K562 (cell line): ENCODE measurements around the gene PFKP. TPM values are rescaled to one million over a fixed set of nuclear protein-coding genes. Genes with fewer than 3 reads are reported as not detected.

ENCODE experiments used
- ATAC-seq: fragments of 200-7000 bp; cut with Tn5 transposase; 3 replicates; pipeline ENCODE4 v1.9.1; 2020; ENCODE audit warnings: moderate library complexity
- BruUV-seq: library from RNA; stranded (reverse); fragments of 400-500 nt; replicated peaks from 2 replicates; lab custom pipeline; 2021; lab: Mats Ljungman, UMichigan
- CTCF ChIA-PET: fragments of 300-600 bp; formaldehyde crosslinking; extraction: SDS; loops from one replicate; lab custom pipeline; 2021; ENCODE audit warnings: low intra/inter-chr PET ratio; lab: Yijun Ruan, JAX
- POLR2A ChIA-PET: fragments of 300-600, 350-650 bp; sonication (Branson Sonifier 250); formaldehyde crosslinking; extraction: SDS; loops from one replicate; lab custom pipeline; 2021; ENCODE audit warnings: antibody characterized with exemption, inconsistent platforms; lab: Yijun Ruan, JAX
- DNase-seq, 4 experiments: peaks; one replicate each; pipeline versions ENCODE4 v3.0.0 to v3.0.0-alpha.2; 2011 to 2018; ENCODE audit warnings: low spot score in 3 of 4, mixed read lengths in 3 of 4; ENCODE audit errors: extremely low read depth in 1 of 4
- FAIRE-seq: peaks from 2 replicates; lab custom pipeline; 2011; peaks lifted over from hg19 to GRCh38; lab: Jason Lieb, UNC
- H2AFZ ChIP-seq: 2 replicates; pipeline ENCODE4 v1.6.0; 2011; ENCODE audit warnings: low read depth, low read length, control low read depth, inconsistent platforms
- H3K27ac ChIP-seq: fragments of 200-600 bp; 3 replicates; pipeline ENCODE4 v1.8.0; 2011; ENCODE audit warnings: low read depth, mild to moderate bottlenecking, control low read depth, inconsistent platforms, low read length, moderate library complexity, mixed read lengths; ENCODE audit errors: extremely low read depth
- H3K27me3 ChIP-seq, 2 experiments: fragments of 300-600 bp in 1 of 2; 2 replicates in 1 of 2; 3 replicates in 1 of 2; pipeline versions ENCODE4 v1.6.0 to v1.8.0; 2011; ENCODE audit warnings: inconsistent platforms in 2 of 2, low read length in 2 of 2, mild to moderate bottlenecking in 1 of 2, mixed read lengths in 1 of 2, moderate library complexity in 1 of 2; ENCODE audit not compliant: control insufficient read depth in 2 of 2, insufficient read depth in 2 of 2
- H3K36me3 ChIP-seq: fragments of 300-600 bp; 3 replicates; pipeline ENCODE4 v1.8.0; 2011; ENCODE audit warnings: mild to moderate bottlenecking, low read length, inconsistent platforms; ENCODE audit not compliant: control insufficient read depth, insufficient read depth
- H3K4me1 ChIP-seq, 2 experiments: fragments of 200-600 bp in 1 of 2; replicated peaks in 1 of 2; 2 replicates in 1 of 2; 3 replicates in 1 of 2; pipeline versions ENCODE4 v1.5.1 to v1.8.0; 2011; ENCODE audit warnings: inconsistent platforms in 2 of 2, low read length in 2 of 2, mild to moderate bottlenecking in 1 of 2, mixed read lengths in 1 of 2, moderate library complexity in 1 of 2; ENCODE audit not compliant: control insufficient read depth in 2 of 2, insufficient read depth in 2 of 2
- H3K4me2 ChIP-seq: 2 replicates; pipeline ENCODE4 v1.6.1; 2011; ENCODE audit warnings: low read length, control low read depth, inconsistent platforms, mixed read lengths; ENCODE audit not compliant: insufficient read depth
- H3K4me3 ChIP-seq: fragments of 200-600 bp; sonication (generic), shearing (Covaris generic); 2 replicates; pipeline ENCODE4 v1.5.1; 2016; ENCODE audit warnings: control low read depth, inconsistent platforms
- H3K79me2 ChIP-seq: fragments of 200-600 bp; 3 replicates; pipeline ENCODE4 v1.8.0; 2011; ENCODE audit warnings: low read length, inconsistent platforms; ENCODE audit not compliant: control insufficient read depth, insufficient read depth
- H3K9ac ChIP-seq, 2 experiments: 2 replicates each; pipeline versions ENCODE4 v1.6.0 to v1.6.1; 2011; ENCODE audit warnings: low read depth in 2 of 2, low read length in 2 of 2, control low read depth in 1 of 2, inconsistent platforms in 1 of 2, mild to moderate bottlenecking in 1 of 2, mixed read lengths in 1 of 2; ENCODE audit not compliant: insufficient read depth in 1 of 2
- H3K9me1 ChIP-seq: one replicate; pipeline ENCODE4 v1.6.0; 2011; ENCODE audit warnings: inconsistent platforms, mild to moderate bottlenecking, low read length, moderate library complexity; ENCODE audit not compliant: control insufficient read depth, insufficient read depth
- H3K9me3 ChIP-seq: replicated peaks from 2 replicates; pipeline ENCODE4 v1.5.1; 2011; ENCODE audit warnings: low read depth, low read length, inconsistent platforms; ENCODE audit not compliant: control insufficient read depth, insufficient read depth
- H4K20me1 ChIP-seq: replicated peaks from 2 replicates; pipeline ENCODE4 v1.6.1; 2011; ENCODE audit warnings: low read length, inconsistent platforms, mixed read lengths; ENCODE audit not compliant: control insufficient read depth, insufficient read depth
- ERF ChIP-seq: fragments of 450-650 bp; formaldehyde crosslinking; IDR thresholded peaks from 2 replicates; pipeline ENCODE4 v1.4.0; 2020; ENCODE audit warnings: mild to moderate bottlenecking, mixed read lengths
- FOXK1 ChIP-seq: sonication (generic); formaldehyde crosslinking; IDR thresholded peaks from 2 replicates; pipeline ENCODE4 v1.8.0; 2022; ENCODE audit warnings: missing genetic modification reagents, mild to moderate bottlenecking, borderline replicate concordance
- GABPB1 ChIP-seq: sonication (generic); formaldehyde crosslinking; IDR thresholded peaks from 2 replicates; pipeline ENCODE4 v1.8.0; 2022; ENCODE audit warnings: mild to moderate bottlenecking, missing genetic modification reagents
- HMG20A ChIP-seq: fragments of 450-650 bp; formaldehyde crosslinking; conservative IDR thresholded peaks from 2 replicates; pipeline ENCODE4 v1.4.0; 2020; ENCODE audit warnings: mild to moderate bottlenecking, mixed read lengths
- HMG20B ChIP-seq: fragments of 250-450 bp; sonication (Bioruptor Pico); IDR thresholded peaks from 2 replicates; pipeline ENCODE4 v1.5.0; 2021; ENCODE audit warnings: mild to moderate bottlenecking
- MED1 ChIP-seq: sonication (generic); formaldehyde crosslinking; IDR thresholded peaks from 2 replicates; pipeline ENCODE4 v1.8.1; 2023; ENCODE audit warnings: missing genetic modification reagents, borderline replicate concordance
- POLR2G ChIP-seq: fragments of 200-400 bp; formaldehyde crosslinking; IDR thresholded peaks from 2 replicates; pipeline ENCODE4 v1.6.1; 2017; ENCODE audit warnings: low read depth, mild to moderate bottlenecking, antibody characterized with exemption, low read length, moderate library complexity
- RREB1 ChIP-seq: fragments of 250-450 bp; sonication (Bioruptor Pico); IDR thresholded peaks from 2 replicates; pipeline ENCODE4 v1.4.0; 2020
- STAT5B ChIP-seq: fragments of 250-450 bp; sonication (Bioruptor Pico); IDR thresholded peaks from 2 replicates; pipeline ENCODE4 v1.8.0; 2021; ENCODE audit warnings: mild to moderate bottlenecking, inconsistent platforms
- ZNF263 ChIP-seq: sonication (generic); formaldehyde crosslinking; IDR thresholded peaks from 2 replicates; pipeline ENCODE4 v1.8.0; 2022; ENCODE audit warnings: mild to moderate bottlenecking, missing genetic modification reagents, borderline replicate concordance
- WGBS: fragments of 100-300 bp; shearing (Covaris generic); methylation state at CpG from one replicate; pipeline ENCODE4 v1.1.6; 2016; ENCODE audit warnings: low coverage, mixed read lengths; ENCODE audit not compliant: insufficient coverage; ENCODE audit errors: missing lambda C conversion rate; 5-methylcytosine and 5-hydroxymethylcytosine counted together
- in situ Hi-C: fragments of 300-500 bp; cut with MboI; formaldehyde crosslinking; loops from 4 replicates; pipeline ENCODE4 v1.15.0; 2018; ENCODE audit warnings: inconsistent platforms, mixed read lengths
- intact Hi-C: fragments of 100-400 bp; cut with micrococcal nuclease; formaldehyde crosslinking; loops from 2 replicates; pipeline ENCODE4 v1.14.2; 2022
- polyA plus RNA-seq, 8 experiments: library from polyadenylated mRNA; depleted of rRNA in 4 of 8; stranded (reverse) in 5 of 8; unstranded in 3 of 8; fragments of >200 nt; fragmentation: Nextera tagmentation in 2 of 8; fragmentation: Illumina TruSeq in 1 of 8; extraction: Ambion mirVana in 2 of 8; extraction: Trizol in 1 of 8; gene quantifications; 2 replicates each; pipeline versions ENCODE4 v1.2.1 to v1.2.3, GENCODE V29; 2011 to 2014; ENCODE audit warnings: inconsistent platforms in 1 of 8, missing spikeins in 1 of 8
- total RNA-seq, 7 experiments: library from RNA; depleted of rRNA in 6 of 7; stranded (reverse); fragments of >200 nt in 6 of 7; fragmentation: Illumina TruSeq in 2 of 7; extraction: Trizol in 2 of 7; gene quantifications; 2 replicates each; pipeline versions ENCODE4 v1.2.1 to v1.2.3, GENCODE V29; 2011 to 2021; ENCODE audit warnings: low replicate concordance in 1 of 7

Gene PFKP
- total and polyA plus RNA-seq, 9 of the 15 experiments (the other 6 are each of a cell fraction or from before 2014, with no cell fraction given) = 23.5 to 116 (median 62.1) TPM

- POLR2A ChIA-PET = no interaction called here
- 0% methylated on average over 6 of the region's 6 CpGs for WGBS
- no peaks in the 10 kb centered on the region for H3K4me1 ChIP-seq
- CTCF ChIA-PET = no interaction called here
- H3K27ac ChIP-seq = no peak overlapping the region
- H3K9me3 ChIP-seq = no peaks in the 10 kb centered on the region; the same call in 1 of the 2 replicates
- no peak overlapping the region for H2AFZ ChIP-seq
- H3K79me2 ChIP-seq = no peaks in the 10 kb centered on the region
- BruUV-seq = no TSS peak
- no peaks in the 10 kb centered on the region for H3K9me1 ChIP-seq
- DNase-seq (no peak), FAIRE-seq (no peak), ATAC-seq (no peak)
- intact Hi-C loops (no loop called here), in situ Hi-C loops (no loop called here)
- H3K4me2 ChIP-seq = no peak overlapping the region
- H3K27me3 ChIP-seq = peaks cover 28 to 38% of the 10 kb centered on the region in 2 experiments; a peak in 4 of 5 replicates
- no peak overlapping the region for H3K9ac ChIP-seq
- H3K4me3 ChIP-seq = no peak overlapping the region
- no peaks in the 10 kb centered on the region for H4K20me1 ChIP-seq
- TF ChIP-seq HMG20A (no peak), FOXK1 (CRISPR knock-in tag) (no peak), RREB1 (CRISPR knock-in tag) (no peak), POLR2G (no peak), HMG20B (CRISPR knock-in tag) (no peak), GABPB1 (no peak), ERF (CRISPR knock-in tag) (no peak), MED1 (no peak), ZNF263 (CRISPR knock-in tag) (no peak), STAT5B (CRISPR knock-in tag) (no peak)
- H3K36me3 ChIP-seq = no peaks in the 10 kb centered on the region
These were observed 118.0 kb downstream of the PFKP start for GRCh38 chr10:3185386-3185785.
